HCT116 (cell line): Measurements from ENCODE around the gene C9.

Experiments
- CTCF ChIP-seq, 3 experiments: fragments of 200-600 bp in 1 of 3; sonication (generic) in 1 of 3; IDR thresholded peaks in 2 of 3; conservative IDR thresholded peaks in 1 of 3; 2 replicates each; pipeline ENCODE4 v1.5.1; 2012 to 2017; ENCODE audit warnings: low read depth in 2 of 3, low read length in 2 of 3, antibody characterized with exemption in 1 of 3, borderline replicate concordance in 1 of 3, control low read depth in 1 of 3, mild to moderate bottlenecking in 1 of 3, mixed read lengths in 1 of 3, mixed run types in 1 of 3, moderate library complexity in 1 of 3; ENCODE audit not compliant: insufficient read depth in 1 of 3
- ELF1 ChIP-seq: IDR thresholded peaks from 2 replicates; pipeline ENCODE4 v1.6.1; 2012; ENCODE audit warnings: low read depth, borderline replicate concordance
- EZH2 ChIP-seq: fragments of 200-600 bp; sonication (generic); IDR thresholded peaks from 2 replicates; pipeline ENCODE4 v1.6.1; 2017; ENCODE audit warnings: antibody characterized with exemption, mixed run types
- FOSL1 ChIP-seq: IDR thresholded peaks from 2 replicates; pipeline ENCODE4 v1.6.1; 2012; ENCODE audit warnings: low read depth
- MAX ChIP-seq: IDR thresholded peaks from 2 replicates; pipeline ENCODE4 v1.6.1; 2012
- POLR2A ChIP-seq: IDR thresholded peaks from 2 replicates; pipeline ENCODE4 v1.7.0; 2011; ENCODE audit warnings: borderline replicate concordance; ENCODE audit not compliant: insufficient read depth, insufficient read length; ENCODE audit errors: extremely low read depth
- POLR2AphosphoS5 ChIP-seq: IDR thresholded peaks from 2 replicates; pipeline ENCODE4 v1.6.1; 2011; ENCODE audit warnings: mild to moderate bottlenecking, low read depth, low read length, moderate library complexity
- RAD21 ChIP-seq: IDR thresholded peaks from 2 replicates; pipeline ENCODE4 v1.6.1; 2012; ENCODE audit warnings: low read depth, mild to moderate bottlenecking
- SP1 ChIP-seq: IDR thresholded peaks from 2 replicates; pipeline ENCODE4 v1.6.1; 2012; ENCODE audit warnings: low read depth
- TCF7L2 ChIP-seq: IDR thresholded peaks from 2 replicates; pipeline ENCODE4 v1.7.0; 2011; ENCODE audit warnings: borderline replicate concordance, inconsistent platforms; ENCODE audit not compliant: insufficient read depth, insufficient read length; ENCODE audit errors: extremely low read depth
- ZBTB33 ChIP-seq: IDR thresholded peaks from 2 replicates; pipeline ENCODE4 v1.6.1; 2011; ENCODE audit warnings: mild to moderate bottlenecking, low read length, moderate library complexity; ENCODE audit not compliant: insufficient replicate concordance; ENCODE audit errors: extremely low read depth
- ZNF274 ChIP-seq: fragments of 200-500 bp; sonication (Bioruptor generic); IDR thresholded peaks from 2 replicates; pipeline ENCODE4 v1.6.1; 2014; ENCODE audit warnings: mild to moderate bottlenecking, low read depth, low read length, inconsistent platforms

- TF ChIP-seq EZH2 (no peak), ZBTB33 (no peak), FOSL1 (no peak), CTCF (IDR thresholded peaks at IDR 0.05 in 2 of 3, conservative IDR thresholded peaks at IDR 0.05 in 1 of 3; ENCODE audit: borderline replicate concordance in 1 of 3, insufficient read depth in 1 of 3, low read depth in 2 of 3, low read length in 2 of 3) (no peak), MAX (no peak), POLR2AphosphoS5 (no peak), POLR2A (no peak), ELF1 (no peak), TCF7L2 (no peak), RAD21 (no peak), SP1 (no peak), ZNF274 (no peak)
Measured at GRCh38 chr5:39356263-39356662, 8.0 kb downstream of the C9 start.
